GM12878 (cell line): ENCODE measurements around the gene LIN54. TPM values are rescaled to one million over a fixed set of nuclear protein-coding genes. Genes with fewer than 3 reads are reported as not detected.
A peak's percentile ranks its signal among the peaks of the same experiment; 100 is the strongest.

Source experiments
- ATAC-seq: fragments of 200-7000 bp; cut with Tn5 transposase; 3 replicates; pipeline ENCODE4 v1.9.1; 2020; ENCODE audit warnings: mild to moderate bottlenecking, moderate library complexity
- BruUV-seq: library from RNA; stranded (reverse); fragments of 400-500 nt; replicated peaks from 2 replicates; lab custom pipeline; 2021; lab: Mats Ljungman, UMichigan
- CTCF ChIA-PET: fragments of 300-600 bp; sonication (Branson Sonifier 250); formaldehyde crosslinking; extraction: SDS; loops from one replicate; lab custom pipeline; 2021; ENCODE audit warnings: inconsistent platforms; lab: Yijun Ruan, JAX
- POLR2A ChIA-PET: fragments of 350-600 bp; formaldehyde crosslinking; extraction: SDS; loops from one replicate; lab custom pipeline; 2021; ENCODE audit warnings: inconsistent platforms; lab: Charles Lee
- RAD21 ChIA-PET: fragments of 300-600 bp; sonication (Branson Sonifier 250); formaldehyde crosslinking; loops from one replicate; lab custom pipeline; 2023; ENCODE audit warnings: antibody characterized with exemption; ENCODE audit not compliant: unreplicated experiment; lab: Charles Lee
- SMC1A ChIA-PET: fragments of 300-600 bp; sonication (Branson Sonifier 250); formaldehyde crosslinking; loops from one replicate; lab custom pipeline; 2023; ENCODE audit not compliant: unreplicated experiment, uncharacterized antibody; lab: Charles Lee
- DNase-seq: peaks from one replicate; pipeline ENCODE4 v3.0.0-alpha.2; 2011; ENCODE audit warnings: low read depth, low spot score
- FAIRE-seq: peaks from 3 replicates; lab custom pipeline; 2011; peaks lifted over from hg19 to GRCh38; lab: Jason Lieb, UNC
- H2AFZ ChIP-seq: 2 replicates; pipeline ENCODE4 v1.6.0; 2011; ENCODE audit warnings: low read depth, low read length, control low read depth; ENCODE audit not compliant: control insufficient read depth
- H3K27ac ChIP-seq: 2 replicates; pipeline ENCODE4 v1.5.1; 2011; ENCODE audit warnings: control low read depth; ENCODE audit not compliant: control insufficient read depth, insufficient read depth
- H3K27me3 ChIP-seq, 2 experiments: replicated peaks in 1 of 2; 2 replicates each; pipeline versions ENCODE4 v1.6.0 to v1.6.1; 2011; ENCODE audit warnings: low read length in 1 of 2; ENCODE audit not compliant: control insufficient read depth in 2 of 2, insufficient read depth in 2 of 2
- H3K36me3 ChIP-seq, 2 experiments: 2 replicates each; pipeline ENCODE4 v1.5.1; 2011; ENCODE audit warnings: low read length in 1 of 2; ENCODE audit not compliant: control insufficient read depth in 2 of 2, insufficient read depth in 2 of 2
- H3K4me1 ChIP-seq: 2 replicates; pipeline ENCODE4 v1.6.1; 2011; ENCODE audit warnings: mild to moderate bottlenecking, low read length, moderate library complexity, mixed read lengths; ENCODE audit not compliant: control insufficient read depth, insufficient read depth
- H3K4me2 ChIP-seq: 2 replicates; pipeline ENCODE4 v1.6.0; 2011; ENCODE audit warnings: control low read depth; ENCODE audit not compliant: control insufficient read depth, insufficient read depth
- H3K4me3 ChIP-seq: fragments of 200-600 bp; sonication (generic); 2 replicates; pipeline ENCODE4 v1.5.1; 2016
- H3K79me2 ChIP-seq: 2 replicates; pipeline ENCODE4 v1.6.0; 2011; ENCODE audit warnings: low read length; ENCODE audit not compliant: control insufficient read depth, insufficient read depth
- H3K9ac ChIP-seq: 2 replicates; pipeline ENCODE4 v1.8.0; 2011; ENCODE audit warnings: low read length, control low read depth, mixed read lengths; ENCODE audit not compliant: control insufficient read depth, insufficient read depth
- H3K9me3 ChIP-seq: replicated peaks from 3 replicates; pipeline ENCODE4 v1.5.1; 2011; ENCODE audit warnings: mild to moderate bottlenecking, low read length; ENCODE audit not compliant: control insufficient read depth, insufficient read depth
- H4K20me1 ChIP-seq: 2 replicates; pipeline ENCODE4 v1.6.0; 2011; ENCODE audit not compliant: control insufficient read depth, insufficient read depth
- BCL3 ChIP-seq: IDR thresholded peaks from 2 replicates; pipeline ENCODE4 v1.6.1; 2011; ENCODE audit warnings: borderline replicate concordance, low read depth, mild to moderate bottlenecking, moderate library complexity, low read length; ENCODE audit not compliant: insufficient read depth, poor library complexity, severe bottlenecking
- CREM ChIP-seq: IDR thresholded peaks from 2 replicates; pipeline ENCODE4 v1.6.1; 2014; ENCODE audit warnings: antibody characterized with exemption, low read depth
- DPF2 ChIP-seq: fragments of 450-650 bp; IDR thresholded peaks from 2 replicates; pipeline ENCODE4 v1.6.1; 2017; ENCODE audit warnings: mild to moderate bottlenecking
- NFYB ChIP-seq: IDR thresholded peaks from 2 replicates; pipeline ENCODE4 v1.6.1; 2011; ENCODE audit warnings: low read depth, mild to moderate bottlenecking, low read length, improper control_type of control experiment, moderate library complexity; ENCODE audit not compliant: insufficient read depth
- ZBTB11 ChIP-seq: fragments of 450-650 bp; formaldehyde crosslinking; IDR thresholded peaks from 2 replicates; pipeline ENCODE4 v1.5.0; 2022; ENCODE audit warnings: mild to moderate bottlenecking, missing genetic modification characterization
- WGBS: methylation state at CpG from one replicate; pipeline ENCODE4 v1.1.6; 2016; ENCODE audit warnings: low lambda C conversion rate; ENCODE audit not compliant: insufficient replicate concordance, insufficient coverage; ENCODE audit errors: missing lambda C conversion rate; 5-methylcytosine and 5-hydroxymethylcytosine counted together
- in situ Hi-C: fragments of 300-500 bp; cut with MboI; formaldehyde crosslinking; loops from 9 replicates; pipeline ENCODE4 v1.14.3; 2018; ENCODE audit warnings: mixed read lengths
- intact Hi-C: fragments of 100-400 bp; cut with micrococcal nuclease; formaldehyde crosslinking; loops from one replicate; pipeline ENCODE4 v1.14.2; 2022; ENCODE audit not compliant: unreplicated experiment
- polyA plus RNA-seq, 11 experiments: library from polyadenylated mRNA; depleted of rRNA in 4 of 11; unstranded in 6 of 11; stranded (reverse) in 5 of 11; fragments of >200 nt; fragmentation: Nextera tagmentation in 4 of 11; fragmentation: Illumina TruSeq in 1 of 11; extraction: Ambion mirVana in 4 of 11; extraction: Trizol in 1 of 11; gene quantifications; 1 replicate in 1 of 11; 2 replicates in 10 of 11; pipeline versions ENCODE4 v1.2.1 to v1.2.3, GENCODE V29; 2011 to 2016; ENCODE audit warnings: inconsistent platforms in 2 of 11, missing spikeins in 2 of 11, low read depth in 1 of 11
- total RNA-seq, 4 experiments: library from RNA; depleted of rRNA in 3 of 4; stranded (reverse); fragments of >200 nt in 3 of 4; fragmentation: Illumina TruSeq in 1 of 4; extraction: Trizol in 1 of 4; gene quantifications; 2 replicates each; pipeline versions ENCODE4 v1.2.1 to v1.2.3, GENCODE V29; 2013 to 2021

The LIN54 gene
- total and polyA plus RNA-seq, 10 of the 15 experiments (the other 5 are each of a cell fraction or from before 2014, with no cell fraction given), result 1.5 to 20.4 (median 12.2) TPM

GRCh38 chr4:82984459-82984858, 26.2 kb downstream of the LIN54 start:
- Histone ChIP-seq H3K27me3 (no peaks in the 10 kb centered on the region), H3K27ac (no peak overlapping the region), H3K9ac (no peak overlapping the region), H3K79me2 (peaks cover 19% of the 10 kb centered on the region), H4K20me1 (no peaks in the 10 kb centered on the region), H3K9me3 (no peaks in the 10 kb centered on the region), H3K4me2 (no peak overlapping the region), H3K4me3 (no peak overlapping the region), H3K36me3 (peaks cover 0 to 5% of the 10 kb centered on the region in 2 experiments; a peak in 3 of 4 replicates), H2AFZ (no peak overlapping the region), H3K4me1 (peaks cover 5% of the 10 kb centered on the region; the same call in 1 of the 2 replicates)
- FAIRE-seq (no peak), DNase-seq (no peak), ATAC-seq (peak; percentile 36)
- WGBS, result 99% methylated on average over 4 of the region's 4 CpGs
- in situ Hi-C loops, result no loop called here
- RAD21 ChIA-PET, result no interaction called here
- POLR2A ChIA-PET, result no interaction called here
- BruUV-seq, result no TSS peak
- SMC1A ChIA-PET, result no interaction called here
- intact Hi-C loops, result no loop called here
- CTCF ChIA-PET, result interaction anchor here (0.6 kb wide), 1 partner anchor 145 kb away, joined by 3 read pairs; no protein-coding TSS in a partner anchor
- TF ChIP-seq CREM (no peak), NFYB (peak; percentile 45; the same call in 1 of the 2 replicates)
- TF ChIP-seq, all 136 proteins: peak for 1

GRCh38 chr4:82983444-82983843, 27.2 kb downstream of the LIN54 start:
- ChIA-PET SMC1A (no interaction called here), CTCF (no interaction called here), POLR2A (interaction anchor here (0.7 kb wide), 1 partner anchor 14 kb away, joined by 6 read pairs; no protein-coding TSS in a partner anchor), RAD21 (no interaction called here)
- in situ Hi-C loops, result no loop called here
- Histone ChIP-seq H4K20me1 (no peaks in the 10 kb centered on the region), H3K27me3 (no peaks in the 10 kb centered on the region), H3K4me3 (no peak overlapping the region), H3K4me1 (no peaks in the 10 kb centered on the region; the same call in 1 of the 2 replicates), H3K27ac (no peak overlapping the region), H2AFZ (no peak overlapping the region), H3K4me2 (no peak overlapping the region), H3K9ac (no peak overlapping the region), H3K9me3 (no peaks in the 10 kb centered on the region), H3K36me3 (peaks cover 0 to 5% of the 10 kb centered on the region in 2 experiments; a peak in 3 of 4 replicates), H3K79me2 (peaks cover 12% of the 10 kb centered on the region)
- DNase-seq (no peak), ATAC-seq (no peak), FAIRE-seq (no peak)
- intact Hi-C loops, result no loop called here
- TF ChIP-seq ZBTB11 (CRISPR knock-in tag) (no peak), BCL3 (no peak), DPF2 (no peak)
- no TSS peak for BruUV-seq
- WGBS, result 100% methylated on average over 3 of the region's 3 CpGs
